HG03175 (cell line): ENCODE measurements around the gene ZW10.
"Not testable (repeated sequence)": the region's sequence is repeated elsewhere in the genome, so short reads cannot be mapped to it uniquely, and the experiment has no call there.

Experiments
- ATAC-seq: cut with Tn5 transposase; IDR thresholded peaks from one replicate; pipeline ENCODE4 v1.9.1; 2021; ENCODE audit warnings: mild to moderate bottlenecking, moderate library complexity; ENCODE audit not compliant: unreplicated experiment

Gene ZW10

GRCh38 chr11:113773416-113774173, at the start of gene ZW10:
Gene ZW10, minus strand, starts transcription at chr11:113773692. Its CDS starts 26 bp downstream, at chr11:113773666.
- ATAC-seq, result peak; percentile 98

- no peak for ATAC-seq
Observed at GRCh38 chr11:113818426-113818825, 44.9 kb upstream of the ZW10 start.

- ATAC-seq, result no peak
Observed at GRCh38 chr11:113817626-113818025, 44.1 kb upstream of the ZW10 start.

- no peak for ATAC-seq
Observed at GRCh38 chr11:113817162-113817561, 43.7 kb upstream of the ZW10 start.

GRCh38 chr11:113814181-113814580, 40.7 kb upstream of the ZW10 start:
- no peak for ATAC-seq

GRCh38 chr11:113808931-113809330, 35.4 kb upstream of the ZW10 start:
- no peak for ATAC-seq

GRCh38 chr11:113806406-113806805, 32.9 kb upstream of the ZW10 start:
- no peak for ATAC-seq

GRCh38 chr11:113805640-113806039, 32.1 kb upstream of the ZW10 start:
- ATAC-seq, result no peak

- no peak for ATAC-seq
Observed at GRCh38 chr11:113802621-113803020, 29.1 kb upstream of the ZW10 start.

GRCh38 chr11:113796663-113797259, 23.3 kb upstream of the ZW10 start:
- ATAC-seq, result peak; percentile 73

GRCh38 chr11:113789675-113790320, 16.3 kb upstream of the ZW10 start:
- ATAC-seq, result no peak

- not testable (repeated sequence) for ATAC-seq
Observed at GRCh38 chr11:113789016-113789415, 15.5 kb upstream of the ZW10 start.

- ATAC-seq, result no peak
Observed at GRCh38 chr11:113782134-113782533, 8.6 kb upstream of the ZW10 start.

GRCh38 chr11:113781682-113782081, 8.2 kb upstream of the ZW10 start:
- ATAC-seq, result no peak

GRCh38 chr11:113779496-113779895, 6.0 kb upstream of the ZW10 start, which contains the start of gene CLDN25:
Gene CLDN25, plus strand, starts transcription at chr11:113779796. Its CDS starts 0 bp downstream, at chr11:113779796.
- no peak for ATAC-seq

- no peak for ATAC-seq
Observed at GRCh38 chr11:113778111-113778910, 4.8 kb upstream of the ZW10 start.

- ATAC-seq, result no peak
Observed at GRCh38 chr11:113774174-113774503, 647 bp upstream of the ZW10 start.

GRCh38 chr11:113773092-113773415, 438 bp downstream of the ZW10 start:
- no peak for ATAC-seq

GRCh38 chr11:113771964-113772363, 1.5 kb downstream of the ZW10 start:
- no peak for ATAC-seq

GRCh38 chr11:113764527-113765219, 8.8 kb downstream of the ZW10 start:
- no peak for ATAC-seq

GRCh38 chr11:113763040-113763439, 10.5 kb downstream of the ZW10 start:
- not testable (repeated sequence) for ATAC-seq
